T-helper 1 cell treated with Interleukin-12 subunit alpha and Interleukin-12 subunit beta and Interleukin-4 antibody, amounts not matched to agents 30 μg/mL and 1 μg/mL, for 36 hours (primary cell): Measurements from ENCODE around the gene MTREX.

ENCODE experiments used
- H3K27ac Mint-ChIP-seq: one replicate; pipeline ENCODE4 v1.8.0; 2021; ENCODE audit warnings: mild to moderate bottlenecking, mixed read lengths
- H3K27me3 Mint-ChIP-seq: one replicate; pipeline ENCODE4 v1.8.0; 2021; ENCODE audit warnings: low read depth, mixed read lengths
- H3K36me3 Mint-ChIP-seq: one replicate; pipeline ENCODE4 v1.8.0; 2021; ENCODE audit warnings: low read depth, mixed read lengths
- H3K4me1 Mint-ChIP-seq: one replicate; pipeline ENCODE4 v1.8.0; 2021; ENCODE audit warnings: low read depth, mixed read lengths
- H3K4me3 Mint-ChIP-seq: one replicate; pipeline ENCODE4 v1.8.0; 2021; ENCODE audit warnings: mild to moderate bottlenecking, moderate library complexity, mixed read lengths
- H3K9me3 Mint-ChIP-seq: one replicate; pipeline ENCODE4 v1.8.0; 2021; ENCODE audit warnings: mixed read lengths

The MTREX gene

DNA sequence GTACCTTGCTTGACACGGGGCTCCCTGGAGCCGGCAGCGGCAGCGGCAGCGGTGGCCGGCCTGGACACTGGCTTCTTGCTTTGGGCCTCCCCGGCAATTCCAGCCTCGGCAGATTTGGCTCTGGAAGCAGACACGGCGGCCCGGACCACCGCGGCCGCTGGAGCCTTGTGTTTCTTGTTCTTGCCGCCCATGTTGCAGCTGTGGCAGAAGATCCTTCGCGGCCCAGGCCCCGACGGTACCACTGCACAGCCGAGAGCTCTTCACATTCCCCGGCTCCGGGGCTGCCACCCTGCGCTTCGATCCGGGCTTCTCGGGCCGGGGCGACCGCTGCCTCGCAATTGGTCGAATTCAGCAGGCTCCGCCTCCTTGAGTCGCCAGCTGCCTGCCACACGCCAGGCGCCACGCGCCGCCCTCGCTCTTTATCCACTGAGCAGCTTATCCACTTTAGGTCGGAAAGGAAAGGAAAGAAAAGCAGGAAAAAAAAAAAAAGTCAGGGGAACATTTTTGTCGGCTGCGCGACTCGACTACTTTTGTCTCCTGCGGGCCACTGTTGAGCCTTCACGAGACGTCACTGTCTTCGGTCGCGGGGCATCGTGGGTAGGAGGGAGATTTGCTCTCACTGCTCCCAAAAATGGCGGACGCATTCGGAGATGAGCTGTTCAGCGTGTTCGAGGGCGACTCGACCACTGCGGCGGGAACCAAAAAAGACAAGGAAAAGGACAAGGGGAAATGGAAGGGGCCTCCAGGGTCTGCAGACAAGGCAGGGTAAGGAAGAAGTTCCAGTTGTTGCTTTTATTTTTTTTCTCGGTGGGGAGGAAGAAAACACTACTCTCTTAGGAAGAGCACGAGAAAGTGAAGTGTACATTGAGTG lies at the start of gene MTREX, which contains the start of gene DHX29:
TSS of gene MTREX (plus strand) at position 607 of the 871 bp plus-strand sequence. CDS start at position 632, 25 bp downstream.
TSS of gene DHX29 (minus strand) at position 312 of the 871 bp plus-strand sequence. CDS start at position 191, 121 bp downstream.
- H3K27ac Mint-ChIP-seq: no peak within 1 kb of the TSS
- H3K9me3 Mint-ChIP-seq: peaks cover 4% of the 10 kb centered on the region
- peaks cover 15% of the 10 kb centered on the region for H3K4me1 Mint-ChIP-seq
- H3K27me3 Mint-ChIP-seq: no peaks in the 10 kb centered on the region
- no peak within 1 kb of the TSS for H3K4me3 Mint-ChIP-seq
- peaks cover 17% of the 10 kb centered on the region for H3K36me3 Mint-ChIP-seq

DNA sequence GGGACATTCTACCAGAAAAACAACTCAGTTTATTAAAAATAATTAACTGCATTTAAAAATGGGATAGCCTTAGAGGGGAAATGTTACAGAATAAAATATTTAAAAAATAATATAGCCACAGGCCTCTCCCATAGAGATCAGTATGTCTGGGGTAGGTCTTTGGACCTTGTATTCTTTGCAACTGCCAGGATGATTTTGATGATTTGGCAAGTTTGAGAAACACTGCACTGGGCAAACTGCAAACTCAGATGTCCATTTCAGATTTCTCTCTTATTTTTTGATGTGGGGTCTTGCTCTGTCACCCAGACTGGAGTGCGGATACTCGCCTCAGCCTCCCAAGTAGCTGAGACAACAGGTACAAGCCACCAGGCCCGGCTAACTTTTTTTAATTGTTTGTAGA lies 49.5 kb upstream of the MTREX start:
- H3K9me3 Mint-ChIP-seq: no peaks in the 10 kb centered on the region
- no peak overlapping the region for H3K27ac Mint-ChIP-seq
- no peaks in the 10 kb centered on the region for H3K4me1 Mint-ChIP-seq
- H3K4me3 Mint-ChIP-seq: no peak overlapping the region
- peaks cover 32% of the 10 kb centered on the region for H3K36me3 Mint-ChIP-seq
- no peaks in the 10 kb centered on the region for H3K27me3 Mint-ChIP-seq

DNA sequence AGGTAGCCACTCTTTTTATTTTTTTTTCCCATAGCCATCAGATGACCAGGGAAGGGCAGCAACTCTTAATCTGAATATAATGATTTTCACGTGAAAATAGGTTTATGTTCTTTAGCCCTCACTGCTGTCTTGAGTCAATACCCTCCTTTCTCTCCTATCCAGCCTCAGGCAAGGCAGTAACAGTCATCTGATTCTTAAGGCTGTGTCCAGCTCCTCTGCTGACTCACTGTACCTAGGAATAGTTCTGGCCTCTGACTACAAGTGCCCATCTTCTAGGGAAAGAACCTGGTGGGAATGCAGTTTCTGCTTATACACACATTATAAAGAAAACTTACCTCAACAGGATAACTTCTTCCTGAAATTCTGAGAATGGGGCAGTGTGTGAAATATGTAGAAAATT lies 31.0 kb upstream of the MTREX start:
- Mint-ChIP-seq H3K36me3 (peaks cover 40% of the 10 kb centered on the region), H3K9me3 (no peaks in the 10 kb centered on the region), H3K4me3 (no peak overlapping the region), H3K27me3 (no peaks in the 10 kb centered on the region), H3K27ac (no peak overlapping the region), H3K4me1 (no peaks in the 10 kb centered on the region)

DNA sequence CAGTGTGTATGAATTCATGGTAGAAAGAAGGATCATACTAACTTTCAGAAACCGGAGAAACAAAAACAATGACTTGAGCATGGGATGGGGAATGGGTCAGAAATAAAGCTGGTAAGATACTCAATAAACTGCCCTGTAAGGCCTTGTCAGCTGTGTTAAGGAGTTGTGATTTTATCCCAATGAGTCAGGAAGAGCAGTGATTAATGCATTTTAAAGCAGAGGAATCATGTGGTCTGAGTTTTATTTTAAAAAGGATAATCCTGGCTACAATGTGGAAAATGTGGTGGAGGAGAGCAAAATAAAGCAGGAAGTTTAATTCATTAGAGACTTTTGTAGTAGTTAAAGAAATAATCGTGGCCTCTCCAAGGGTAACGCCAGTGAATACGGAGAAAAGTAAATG lies 29.0 kb upstream of the MTREX start:
- Mint-ChIP-seq H3K4me3 (no peak overlapping the region), H3K27ac (no peak overlapping the region), H3K36me3 (peaks cover 39% of the 10 kb centered on the region), H3K27me3 (no peaks in the 10 kb centered on the region), H3K4me1 (no peaks in the 10 kb centered on the region), H3K9me3 (no peaks in the 10 kb centered on the region)

DNA sequence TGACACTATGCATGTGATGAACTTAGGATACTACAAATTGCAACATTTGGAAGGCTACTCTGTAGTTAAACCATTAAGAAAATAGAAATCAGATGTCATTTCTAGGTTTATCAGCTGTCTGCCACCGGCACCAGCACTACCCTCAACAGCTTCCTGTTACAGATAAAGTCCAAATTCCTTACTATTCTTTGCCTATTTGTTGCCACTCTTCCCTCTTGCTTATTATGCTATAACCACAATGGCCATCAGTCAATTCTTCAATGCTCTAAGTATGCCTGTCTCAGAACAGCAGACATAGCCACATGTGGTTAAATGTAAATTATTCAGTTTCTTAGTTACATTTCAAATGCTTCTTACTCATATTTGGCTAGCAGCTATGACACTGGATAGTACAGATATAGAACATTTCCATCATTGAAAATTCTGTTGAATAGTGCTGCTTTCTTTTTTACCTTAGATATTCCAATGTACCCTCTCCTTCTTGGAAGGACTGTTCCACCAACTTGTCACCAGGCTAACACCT lies 21.3 kb upstream of the MTREX start:
- H3K4me1 Mint-ChIP-seq: no peaks in the 10 kb centered on the region
- no peak overlapping the region for H3K27ac Mint-ChIP-seq
- no peaks in the 10 kb centered on the region for H3K9me3 Mint-ChIP-seq
- no peak overlapping the region for H3K4me3 Mint-ChIP-seq
- H3K36me3 Mint-ChIP-seq: peaks cover 22% of the 10 kb centered on the region
- H3K27me3 Mint-ChIP-seq: no peaks in the 10 kb centered on the region

DNA sequence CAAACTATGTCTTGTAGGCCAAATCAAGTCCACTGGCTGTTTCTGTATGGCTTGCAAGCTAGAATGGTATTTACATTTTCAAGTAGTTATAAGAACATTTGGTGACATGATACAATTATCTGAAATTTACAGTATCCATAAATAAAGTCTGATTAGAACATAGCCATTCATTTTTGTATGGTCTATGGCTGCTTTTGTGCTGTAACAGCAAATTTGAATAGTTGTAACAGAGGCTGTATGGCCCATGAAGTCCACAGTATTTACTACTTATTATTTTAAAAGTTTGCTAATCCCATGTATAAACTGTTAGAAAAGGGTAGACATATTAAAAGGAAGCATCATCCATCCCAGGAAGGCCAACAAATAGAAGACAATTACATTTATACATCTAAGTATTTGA lies 18.0 kb upstream of the MTREX start:
- H3K36me3 Mint-ChIP-seq: peaks cover 37% of the 10 kb centered on the region
- H3K27ac Mint-ChIP-seq: no peak overlapping the region
- no peaks in the 10 kb centered on the region for H3K27me3 Mint-ChIP-seq
- no peaks in the 10 kb centered on the region for H3K4me1 Mint-ChIP-seq
- H3K4me3 Mint-ChIP-seq: no peak overlapping the region
- H3K9me3 Mint-ChIP-seq: no peaks in the 10 kb centered on the region

GRCh38 chr5:55290991-55291390 lies 16.8 kb upstream of the MTREX start:
- H3K27ac Mint-ChIP-seq: no peak overlapping the region
- H3K36me3 Mint-ChIP-seq: peaks cover 45% of the 10 kb centered on the region
- no peak overlapping the region for H3K4me3 Mint-ChIP-seq
- H3K27me3 Mint-ChIP-seq: no peaks in the 10 kb centered on the region
- H3K4me1 Mint-ChIP-seq: no peaks in the 10 kb centered on the region
- H3K9me3 Mint-ChIP-seq: peaks cover 8% of the 10 kb centered on the region

GRCh38 chr5:55294935-55295334 lies 12.9 kb upstream of the MTREX start:
- no peaks in the 10 kb centered on the region for H3K27me3 Mint-ChIP-seq
- H3K4me3 Mint-ChIP-seq: no peak overlapping the region
- H3K36me3 Mint-ChIP-seq: peaks cover 57% of the 10 kb centered on the region

DNA sequence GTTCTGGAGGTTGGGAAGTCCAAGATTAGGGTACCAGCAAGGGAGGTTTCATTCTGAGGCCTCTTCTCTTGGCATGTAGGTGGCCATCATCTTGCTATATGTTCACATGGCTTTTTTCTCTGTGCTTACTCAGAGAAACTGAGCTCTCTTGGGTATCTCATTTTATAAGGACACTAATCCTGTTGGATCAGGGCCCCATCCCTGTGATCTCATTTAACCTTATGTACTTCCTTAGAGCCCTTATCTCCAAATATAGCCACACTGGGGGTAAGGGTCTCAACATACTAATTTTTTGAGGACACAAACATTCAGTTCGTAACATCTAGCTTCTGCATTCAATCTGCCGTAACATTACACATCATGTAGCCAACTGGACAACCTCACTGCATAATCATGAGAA lies 6.9 kb upstream of the MTREX start:
- no peaks in the 10 kb centered on the region for H3K27me3 Mint-ChIP-seq
- H3K4me1 Mint-ChIP-seq: peaks cover 6% of the 10 kb centered on the region
- no peak overlapping the region for H3K27ac Mint-ChIP-seq
- peaks cover 9% of the 10 kb centered on the region for H3K9me3 Mint-ChIP-seq
- peaks cover 41% of the 10 kb centered on the region for H3K36me3 Mint-ChIP-seq
- H3K4me3 Mint-ChIP-seq: no peak overlapping the region

More at GRCh38 chr5:55294935-55295334, 12.9 kb upstream of the MTREX start:
- Mint-ChIP-seq H3K4me1 (no peaks in the 10 kb centered on the region), H3K27ac (no peak overlapping the region), H3K9me3 (peaks cover 8% of the 10 kb centered on the region)

DNA sequence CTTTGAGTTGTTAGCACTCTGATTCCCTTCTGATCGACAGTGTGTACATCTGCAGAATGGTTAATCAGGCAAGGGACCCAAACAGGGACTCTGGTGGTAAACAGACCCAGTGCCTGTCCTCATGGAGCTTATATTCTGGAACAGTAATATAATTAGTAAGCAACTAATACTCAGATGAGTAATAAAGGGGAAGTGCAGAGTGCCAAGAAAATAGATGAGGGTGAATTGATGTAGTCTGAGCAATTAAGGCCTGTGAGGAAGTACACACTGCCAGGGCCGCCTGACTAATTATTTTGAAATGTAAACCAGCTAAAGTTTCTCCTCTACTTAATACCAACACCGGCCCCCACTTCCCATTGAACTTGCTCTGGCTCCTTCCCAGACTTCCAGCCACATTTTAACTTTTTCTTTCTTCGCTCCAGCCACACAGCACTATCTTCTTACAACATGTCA lies 4.5 kb upstream of the MTREX start:
- peaks cover 9% of the 10 kb centered on the region for H3K9me3 Mint-ChIP-seq
- H3K4me3 Mint-ChIP-seq: no peak overlapping the region
- H3K4me1 Mint-ChIP-seq: peaks cover 6% of the 10 kb centered on the region
- H3K27ac Mint-ChIP-seq: no peak overlapping the region
- peaks cover 25% of the 10 kb centered on the region for H3K36me3 Mint-ChIP-seq
- H3K27me3 Mint-ChIP-seq: no peaks in the 10 kb centered on the region

DNA sequence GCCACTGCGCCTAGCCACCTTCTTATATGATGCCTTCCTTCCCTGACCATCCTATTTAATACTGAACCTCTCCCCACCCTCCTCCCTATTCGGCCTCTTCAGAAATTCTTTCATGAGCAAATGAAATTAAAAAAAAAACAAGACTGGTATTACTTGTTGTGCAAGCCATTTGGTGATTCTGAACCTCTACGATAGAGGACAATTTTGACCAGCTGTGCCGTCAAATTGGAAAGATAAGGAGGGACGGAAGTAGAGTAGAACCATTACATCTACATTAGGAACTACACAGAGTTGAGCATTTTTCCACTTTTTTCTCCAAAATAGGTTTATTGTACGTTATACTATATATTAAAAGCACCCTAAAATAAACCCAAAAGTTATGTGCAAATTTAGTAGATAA lies 3.2 kb upstream of the MTREX start:
- Mint-ChIP-seq H3K9me3 (peaks cover 9% of the 10 kb centered on the region), H3K4me1 (peaks cover 6% of the 10 kb centered on the region), H3K27me3 (no peaks in the 10 kb centered on the region), H3K4me3 (no peak overlapping the region), H3K36me3 (peaks cover 22% of the 10 kb centered on the region), H3K27ac (no peak overlapping the region)

- H3K4me1 Mint-ChIP-seq: peaks cover 6% of the 10 kb centered on the region
- H3K27ac Mint-ChIP-seq: no peak overlapping the region
- peaks cover 9% of the 10 kb centered on the region for H3K9me3 Mint-ChIP-seq
- peaks cover 21% of the 10 kb centered on the region for H3K36me3 Mint-ChIP-seq
- H3K4me3 Mint-ChIP-seq: no peak overlapping the region
- H3K27me3 Mint-ChIP-seq: no peaks in the 10 kb centered on the region
Measured at GRCh38 chr5:55305345-55305744, 2.4 kb upstream of the MTREX start.

DNA sequence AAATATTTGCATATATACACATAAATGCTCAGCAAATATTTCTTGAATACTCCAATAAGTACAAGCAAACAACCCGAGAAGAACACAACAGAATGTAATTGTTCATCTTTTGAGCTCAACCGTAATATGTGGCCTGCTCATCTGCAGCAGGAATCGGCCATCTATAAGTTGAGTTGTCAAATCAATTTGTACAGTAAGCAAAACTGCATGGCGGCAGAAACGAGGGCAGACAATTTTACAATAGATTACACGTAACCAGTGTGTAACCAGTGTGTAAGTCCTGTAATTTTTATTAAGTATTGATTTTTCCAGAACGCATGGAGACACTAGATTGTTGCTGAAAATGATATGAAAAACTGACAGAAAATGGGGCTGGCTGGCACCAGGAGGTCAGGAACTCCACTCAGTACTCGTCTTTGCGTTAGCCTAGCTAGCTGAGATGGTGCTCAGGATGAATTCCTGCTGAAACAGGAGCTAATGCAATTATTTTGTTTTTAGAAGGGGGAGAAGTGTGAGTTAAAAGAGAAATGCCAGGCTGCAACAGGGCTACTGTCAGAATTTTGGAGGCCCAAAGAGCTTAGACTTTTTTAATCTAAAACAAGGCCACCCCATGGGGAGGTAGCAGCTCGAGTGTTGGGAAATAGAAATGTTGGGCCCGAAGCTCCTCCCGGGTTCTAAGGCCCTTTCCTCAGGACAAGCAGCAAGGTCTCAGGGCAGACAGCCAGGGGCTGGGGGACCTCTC lies 977 bp upstream of the MTREX start:
- H3K27ac Mint-ChIP-seq: no peak overlapping the region
- no peak overlapping the region for H3K4me3 Mint-ChIP-seq
- H3K36me3 Mint-ChIP-seq: peaks cover 19% of the 10 kb centered on the region
- no peaks in the 10 kb centered on the region for H3K27me3 Mint-ChIP-seq
- peaks cover 12% of the 10 kb centered on the region for H3K4me1 Mint-ChIP-seq
- peaks cover 4% of the 10 kb centered on the region for H3K9me3 Mint-ChIP-seq

DNA sequence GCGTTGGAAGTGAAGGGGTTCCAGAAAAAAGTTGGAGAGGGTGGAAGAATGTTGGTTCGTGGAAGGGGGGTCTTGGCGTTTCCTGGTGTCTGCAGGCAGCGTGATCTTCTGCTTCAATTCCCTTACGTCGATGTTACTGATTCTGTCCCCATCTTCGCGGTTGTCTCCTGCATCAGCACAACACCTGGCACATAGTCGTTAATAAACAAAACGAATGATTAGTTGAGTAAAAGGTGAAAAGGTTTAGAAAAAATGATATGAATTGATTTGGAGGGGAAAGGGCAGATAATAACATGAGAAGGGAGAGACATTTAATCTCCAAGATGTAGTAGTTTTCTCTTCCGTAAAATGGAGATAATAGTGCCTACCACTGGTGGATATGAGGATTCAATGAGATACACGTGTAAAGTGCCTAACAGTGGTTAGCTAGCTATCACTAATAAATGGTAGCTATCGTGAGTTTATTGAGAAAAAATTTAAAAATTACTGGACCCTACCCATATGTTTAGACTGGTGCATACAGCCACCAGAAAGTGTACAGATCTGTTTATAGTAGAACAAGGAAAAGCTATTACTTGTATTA lies 556 bp downstream of the MTREX start:
- peaks cover 15% of the 10 kb centered on the region for H3K4me1 Mint-ChIP-seq
- no peaks in the 10 kb centered on the region for H3K27me3 Mint-ChIP-seq
- H3K4me3 Mint-ChIP-seq: no peak overlapping the region
- peaks cover 3% of the 10 kb centered on the region for H3K9me3 Mint-ChIP-seq
- H3K36me3 Mint-ChIP-seq: peaks cover 15% of the 10 kb centered on the region
- H3K27ac Mint-ChIP-seq: no peak overlapping the region
